Ectodermal cell (in vitro differentiated cells): Measurements from ENCODE around the gene TMEM92.

Experiments used
- H3K27ac ChIP-seq: 2 replicates; pipeline ENCODE4 v1.7.0; 2013; ENCODE audit warnings: mild to moderate bottlenecking, low read depth, low read length; ENCODE audit not compliant: insufficient read depth, poor library complexity, severe bottlenecking
- H3K27me3 ChIP-seq: 2 replicates; pipeline ENCODE4 v1.7.0; 2013; ENCODE audit warnings: mild to moderate bottlenecking, low read length; ENCODE audit not compliant: insufficient read depth, control insufficient read depth, poor library complexity, severe bottlenecking
- H3K36me3 ChIP-seq: one replicate; pipeline ENCODE4 v1.7.0; 2013; ENCODE audit warnings: low read length; ENCODE audit not compliant: control insufficient read depth, insufficient read depth
- H3K4me1 ChIP-seq: one replicate; pipeline ENCODE4 v1.7.0; 2013; ENCODE audit warnings: low read length; ENCODE audit not compliant: control insufficient read depth, insufficient read depth
- H3K4me3 ChIP-seq: 2 replicates; pipeline ENCODE4 v1.7.0; 2013; ENCODE audit warnings: low read depth, low read length, control low read depth; ENCODE audit not compliant: insufficient read depth
- H3K9me3 ChIP-seq: 2 replicates; pipeline ENCODE4 v1.7.0; 2013; ENCODE audit warnings: mild to moderate bottlenecking, low read length, moderate library complexity; ENCODE audit not compliant: control insufficient read depth
- WGBS, 2 experiments: methylation state at CpG; one replicate each; pipeline ENCODE4 v1.1.7; 2013; ENCODE audit warnings: missing lambda C conversion rate in 2 of 2; 5-methylcytosine and 5-hydroxymethylcytosine counted together

Gene TMEM92

DNA sequence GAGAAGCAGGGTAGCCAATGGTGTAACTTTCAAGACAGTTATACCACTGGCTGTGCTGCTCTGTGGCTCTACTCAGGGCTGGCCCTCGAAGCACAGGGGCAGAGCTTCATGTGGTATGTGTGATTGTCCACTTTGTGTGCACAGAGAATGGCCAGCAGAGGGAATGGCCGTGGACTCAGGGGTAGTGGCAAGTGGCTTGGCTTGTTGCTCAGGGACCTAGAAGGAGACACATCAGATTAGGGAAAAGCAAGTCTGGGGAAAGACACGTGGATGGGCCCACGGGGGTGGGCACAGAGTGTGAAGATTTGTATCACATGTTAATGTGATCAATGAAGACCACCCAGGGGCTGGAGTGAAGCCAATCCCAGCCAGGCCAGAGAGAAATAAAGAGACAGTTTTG lies 51.6 kb downstream of the TMEM92 start:
- no peak overlapping the region for H3K27ac ChIP-seq
- H3K27me3 ChIP-seq: no peaks in the 10 kb centered on the region
- no peak overlapping the region for H3K4me3 ChIP-seq
- peaks cover 6% of the 10 kb centered on the region for H3K4me1 ChIP-seq
- WGBS, 2 experiments: 84% methylated on average over 4 of the region's 4 CpGs
- no peaks in the 10 kb centered on the region for H3K9me3 ChIP-seq
- H3K36me3 ChIP-seq: no peaks in the 10 kb centered on the region

DNA sequence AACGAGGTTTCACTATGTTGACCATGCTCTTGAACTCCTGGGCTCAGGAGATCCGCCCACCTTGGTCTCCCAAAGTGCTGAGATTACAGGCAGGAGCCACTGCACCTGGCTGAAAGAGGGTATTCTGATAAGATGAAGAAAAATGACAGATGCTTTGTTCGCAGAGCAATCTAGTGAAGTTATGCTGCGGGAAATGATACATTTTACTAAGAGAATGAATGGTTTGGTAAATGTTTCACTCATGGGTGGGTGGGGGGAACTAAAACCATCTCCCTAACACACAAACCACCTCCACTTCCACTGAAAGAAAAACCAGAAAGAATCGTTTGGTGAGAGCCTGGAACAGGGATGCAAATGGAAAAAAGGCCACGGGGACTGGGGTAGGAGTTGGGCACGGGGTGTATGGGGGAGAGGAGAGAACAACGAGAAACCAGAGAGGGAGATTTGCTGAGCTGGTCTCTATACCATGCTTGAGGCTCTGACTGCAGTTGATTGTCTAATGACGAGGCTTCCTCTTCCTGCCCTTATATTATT lies 52.6 kb downstream of the TMEM92 start:
- H3K36me3 ChIP-seq: no peaks in the 10 kb centered on the region
- 90 to 93% methylated on average over 8 to 9 of the region's 9 CpGs for WGBS, 2 experiments
- no peaks in the 10 kb centered on the region for H3K27me3 ChIP-seq
- H3K4me1 ChIP-seq: peaks cover 6% of the 10 kb centered on the region
- H3K4me3 ChIP-seq: no peak overlapping the region
- no peak overlapping the region for H3K27ac ChIP-seq
- H3K9me3 ChIP-seq: no peaks in the 10 kb centered on the region

DNA sequence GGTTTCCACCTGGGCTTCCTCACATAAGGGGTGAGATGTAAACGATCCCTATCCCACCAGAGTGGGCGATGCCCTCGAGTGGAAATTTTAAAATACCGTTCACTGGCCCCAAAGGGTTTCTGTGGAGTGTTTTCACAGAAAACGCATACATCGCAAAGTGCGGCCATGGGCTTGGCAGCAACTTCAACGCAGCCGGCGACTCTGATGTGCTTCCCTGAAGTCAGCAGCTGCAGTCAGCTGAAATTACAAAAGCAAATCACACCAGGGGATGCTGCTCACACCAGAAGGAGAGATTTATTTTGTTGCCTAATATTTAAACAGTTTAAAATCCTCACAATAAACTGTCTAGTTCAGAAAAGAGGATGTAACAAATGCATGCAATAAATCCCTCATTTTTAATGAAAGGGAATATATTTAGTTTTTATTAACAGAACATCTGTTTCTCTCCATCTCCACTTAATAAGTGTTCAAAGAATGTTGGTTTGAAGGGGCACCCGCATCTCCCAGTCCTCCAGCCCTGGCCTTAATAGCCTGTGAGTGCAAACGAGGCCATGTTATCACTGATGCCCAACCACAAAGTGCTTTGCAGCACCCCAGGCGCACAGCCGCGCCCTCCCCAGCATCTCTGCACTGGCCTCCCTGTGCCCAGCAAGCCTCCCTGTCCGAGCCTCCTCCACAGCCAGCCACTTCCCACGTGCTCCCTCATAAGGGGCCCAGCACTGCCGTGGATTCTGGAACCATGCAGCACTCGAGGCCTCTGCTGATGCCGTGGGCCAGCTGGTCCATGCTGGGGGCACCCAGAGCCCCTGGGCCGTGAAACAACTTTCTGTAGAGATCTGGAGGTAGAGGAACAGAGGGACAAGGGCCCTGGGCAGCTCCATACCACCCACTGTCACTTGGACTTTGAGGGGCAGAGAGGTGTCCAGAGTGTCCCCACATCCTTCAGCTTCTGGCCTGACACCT lies 54.4 kb downstream of the TMEM92 start:
- Histone ChIP-seq H3K27ac (no peak overlapping the region), H3K36me3 (no peaks in the 10 kb centered on the region), H3K9me3 (no peaks in the 10 kb centered on the region), H3K4me3 (no peak overlapping the region), H3K27me3 (no peaks in the 10 kb centered on the region), H3K4me1 (peaks cover 6% of the 10 kb centered on the region)
- 86 to 88% methylated on average over 21 of the region's 21 CpGs for WGBS, 2 experiments

DNA sequence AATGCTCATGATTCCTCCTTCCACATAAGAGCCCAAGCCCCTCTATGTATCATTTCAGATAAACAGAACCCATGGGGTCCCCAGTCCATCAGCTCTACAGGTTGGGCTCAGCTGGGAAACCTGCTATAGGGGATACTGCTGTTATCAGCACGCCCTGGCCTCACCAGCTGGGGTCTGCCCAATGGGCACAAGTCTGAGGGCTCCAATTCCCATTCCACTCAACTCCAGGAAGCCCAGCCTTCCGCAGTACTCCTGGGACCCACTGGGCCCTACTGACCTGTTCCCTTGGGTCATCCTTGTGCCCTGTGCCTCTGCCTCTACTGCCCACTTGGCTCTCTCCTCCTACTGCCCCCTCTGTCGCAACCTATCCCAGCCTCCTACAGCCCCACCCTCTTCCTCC lies 55.5 kb downstream of the TMEM92 start:
- WGBS, 2 experiments: 92 to 94% methylated on average over 3 of the region's 3 CpGs
- Histone ChIP-seq H3K4me1 (peaks cover 6% of the 10 kb centered on the region), H3K27me3 (no peaks in the 10 kb centered on the region)

DNA sequence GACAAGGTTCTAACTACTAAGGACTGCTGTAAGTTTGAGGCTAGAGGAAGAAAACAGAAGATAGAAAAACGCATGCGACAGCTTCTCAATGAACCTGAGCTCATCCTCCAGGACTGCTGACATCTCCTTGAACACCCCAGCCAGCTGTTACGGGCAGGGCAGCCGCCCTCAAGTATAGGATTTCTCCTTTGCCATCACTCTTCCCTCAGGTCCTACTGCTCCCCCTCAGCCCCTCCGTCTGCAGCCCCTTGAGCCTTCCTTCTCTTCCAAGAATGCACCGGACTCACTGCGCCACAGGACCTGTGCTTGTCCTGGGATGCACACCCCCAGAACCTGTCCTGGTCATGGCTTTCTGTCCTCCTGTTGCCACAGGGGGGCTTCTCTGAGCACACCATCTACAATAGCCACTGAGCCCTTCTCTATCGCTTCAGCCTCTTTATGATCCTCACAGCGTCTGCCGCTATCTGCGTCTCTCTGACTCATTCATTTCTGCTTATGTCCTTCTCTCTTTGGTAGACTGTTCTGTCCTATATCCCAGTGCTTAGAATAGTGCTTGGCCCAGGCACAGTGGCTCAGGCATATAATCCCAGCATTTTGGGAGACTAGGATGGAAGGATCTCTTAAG lies 56.0 kb downstream of the TMEM92 start:
- Histone ChIP-seq H3K36me3 (no peaks in the 10 kb centered on the region), H3K27me3 (no peaks in the 10 kb centered on the region), H3K9me3 (no peaks in the 10 kb centered on the region), H3K4me3 (no peak overlapping the region), H3K4me1 (peaks cover 6% of the 10 kb centered on the region), H3K27ac (no peak overlapping the region)
- WGBS, 2 experiments: 86 to 88% methylated on average over 11 of the region's 11 CpGs

More for the DNA sequence above, 55.5 kb downstream of the TMEM92 start:
- Histone ChIP-seq H3K27ac (no peak overlapping the region), H3K36me3 (no peaks in the 10 kb centered on the region), H3K9me3 (no peaks in the 10 kb centered on the region), H3K4me3 (no peak overlapping the region)
